ENCODE data around the gene TUBB3. TPM values are rescaled to one million over a fixed set of nuclear protein-coding genes. Genes with fewer than 3 reads are reported as not detected.

Gene TUBB3
- total RNA-seq, 4 donors from 2014 or later: 1.8 to 7.0 TPM; not detected in 2

- TF ChIP-seq, protein P1, sequence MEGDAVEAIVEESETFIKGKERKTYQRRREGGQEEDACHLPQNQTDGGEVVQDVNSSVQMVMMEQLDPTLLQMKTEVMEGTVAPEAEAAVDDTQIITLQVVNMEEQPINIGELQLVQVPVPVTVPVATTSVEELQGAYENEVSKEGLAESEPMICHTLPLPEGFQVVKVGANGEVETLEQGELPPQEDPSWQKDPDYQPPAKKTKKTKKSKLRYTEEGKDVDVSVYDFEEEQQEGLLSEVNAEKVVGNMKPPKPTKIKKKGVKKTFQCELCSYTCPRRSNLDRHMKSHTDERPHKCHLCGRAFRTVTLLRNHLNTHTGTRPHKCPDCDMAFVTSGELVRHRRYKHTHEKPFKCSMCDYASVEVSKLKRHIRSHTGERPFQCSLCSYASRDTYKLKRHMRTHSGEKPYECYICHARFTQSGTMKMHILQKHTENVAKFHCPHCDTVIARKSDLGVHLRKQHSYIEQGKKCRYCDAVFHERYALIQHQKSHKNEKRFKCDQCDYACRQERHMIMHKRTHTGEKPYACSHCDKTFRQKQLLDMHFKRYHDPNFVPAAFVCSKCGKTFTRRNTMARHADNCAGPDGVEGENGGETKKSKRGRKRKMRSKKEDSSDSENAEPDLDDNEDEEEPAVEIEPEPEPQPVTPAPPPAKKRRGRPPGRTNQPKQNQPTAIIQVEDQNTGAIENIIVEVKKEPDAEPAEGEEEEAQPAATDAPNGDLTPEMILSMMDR (IDR thresholded peaks at IDR 0.05; ENCODE audit: low read depth): no peak
Measured at GRCh38 chr16:89917773-89918452, 5.2 kb upstream of the TUBB3 start.

DNA sequence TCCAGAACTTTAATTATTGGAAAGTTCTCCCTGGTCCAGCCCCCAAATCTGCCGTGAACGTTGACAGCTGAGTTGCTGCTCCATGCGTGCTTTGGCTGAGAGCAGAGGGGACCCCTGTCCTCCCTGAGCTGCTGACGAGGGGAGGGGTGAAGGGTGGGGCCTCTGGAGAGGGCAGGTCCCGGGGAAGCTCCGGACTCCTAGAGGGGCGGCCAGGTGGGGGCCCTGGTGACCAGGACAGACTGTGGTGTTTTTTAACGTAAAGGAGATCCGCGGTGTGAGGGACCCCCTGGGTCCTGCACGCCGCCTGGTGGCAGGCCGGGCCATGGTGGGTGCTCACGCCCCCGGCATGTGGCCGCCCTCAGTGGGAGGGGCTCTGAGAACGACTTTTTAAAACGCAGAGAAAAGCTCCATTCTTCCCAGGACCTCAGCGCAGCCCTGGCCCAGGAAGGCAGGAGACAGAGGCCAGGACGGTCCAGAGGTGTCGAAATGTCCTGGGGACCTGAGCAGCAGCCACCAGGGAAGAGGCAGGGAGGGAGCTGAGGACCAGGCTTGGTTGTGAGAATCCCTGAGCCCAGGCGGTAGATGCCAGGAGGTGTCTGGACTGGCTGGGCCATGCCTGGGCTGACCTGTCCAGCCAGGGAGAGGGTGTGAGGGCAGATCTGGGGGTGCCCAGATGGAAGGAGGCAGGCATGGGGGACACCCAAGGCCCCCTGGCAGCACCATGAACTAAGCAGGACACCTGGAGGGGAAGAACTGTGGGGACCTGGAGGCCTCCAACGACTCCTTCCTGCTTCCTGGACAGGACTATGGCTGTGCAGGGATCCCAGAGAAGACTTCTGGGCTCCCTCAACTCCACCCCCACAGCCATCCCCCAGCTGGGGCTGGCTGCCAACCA is 4.4 kb upstream of the TUBB3 start, which contains the start of gene MC1R:
Gene MC1R, plus strand, starts transcription at position 410 of the 895 bp plus-strand sequence. Its CDS starts 397 bp downstream, at position 807.
- TF ChIP-seq, protein P1 (IDR thresholded peaks at IDR 0.05; ENCODE audit: low read depth): no peak

DNA sequence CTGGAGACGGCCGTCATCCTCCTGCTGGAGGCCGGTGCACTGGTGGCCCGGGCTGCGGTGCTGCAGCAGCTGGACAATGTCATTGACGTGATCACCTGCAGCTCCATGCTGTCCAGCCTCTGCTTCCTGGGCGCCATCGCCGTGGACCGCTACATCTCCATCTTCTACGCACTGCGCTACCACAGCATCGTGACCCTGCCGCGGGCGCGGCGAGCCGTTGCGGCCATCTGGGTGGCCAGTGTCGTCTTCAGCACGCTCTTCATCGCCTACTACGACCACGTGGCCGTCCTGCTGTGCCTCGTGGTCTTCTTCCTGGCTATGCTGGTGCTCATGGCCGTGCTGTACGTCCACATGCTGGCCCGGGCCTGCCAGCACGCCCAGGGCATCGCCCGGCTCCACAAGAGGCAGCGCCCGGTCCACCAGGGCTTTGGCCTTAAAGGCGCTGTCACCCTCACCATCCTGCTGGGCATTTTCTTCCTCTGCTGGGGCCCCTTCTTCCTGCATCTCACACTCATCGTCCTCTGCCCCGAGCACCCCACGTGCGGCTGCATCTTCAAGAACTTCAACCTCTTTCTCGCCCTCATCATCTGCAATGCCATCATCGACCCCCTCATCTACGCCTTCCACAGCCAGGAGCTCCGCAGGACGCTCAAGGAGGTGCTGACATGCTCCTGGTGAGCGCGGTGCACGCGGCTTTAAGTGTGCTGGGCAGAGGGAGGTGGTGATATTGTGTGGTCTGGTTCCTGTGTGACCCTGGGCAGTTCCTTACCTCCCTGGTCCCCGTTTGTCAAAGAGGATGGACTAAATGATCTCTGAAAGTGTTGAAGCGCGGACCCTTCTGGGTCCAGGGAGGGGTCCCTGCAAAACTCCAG is 3.4 kb upstream of the TUBB3 start:
- TF ChIP-seq, protein P1 (IDR thresholded peaks at IDR 0.05; ENCODE audit: low read depth): no peak

- TF ChIP-seq, protein P1 (IDR thresholded peaks at IDR 0.05; ENCODE audit: low read depth): no peak
Measured at GRCh38 chr16:89920723-89921122, 2.4 kb upstream of the TUBB3 start.

- TF ChIP-seq, protein P1 (IDR thresholded peaks at IDR 0.05; ENCODE audit: low read depth): no peak
Measured at GRCh38 chr16:89921131-89921701, 1.9 kb upstream of the TUBB3 start.

GRCh38 chr16:89921702-89922476 is 1.3 kb upstream of the TUBB3 start:
- TF ChIP-seq, protein P1 (IDR thresholded peaks at IDR 0.05; ENCODE audit: low read depth): no peak
